K562 (cell line): ENCODE measurements around the gene PKD1. TPM values are rescaled to one million over a fixed set of nuclear protein-coding genes. Genes with fewer than 3 reads are reported as not detected.
A peak's percentile ranks its signal among the peaks of the same experiment; 100 is the strongest.

ENCODE experiments used
- BRF1 ChIP-seq: IDR thresholded peaks from 3 replicates; pipeline ENCODE4 v1.6.1; 2011; ENCODE audit warnings: borderline replicate concordance, mild to moderate bottlenecking; ENCODE audit not compliant: insufficient read length; ENCODE audit errors: extremely low read depth
- CBFA2T2 ChIP-seq: fragments of 450-650 bp; conservative IDR thresholded peaks from 2 replicates; pipeline ENCODE4 v1.6.1; 2017; ENCODE audit warnings: mild to moderate bottlenecking
- EWSR1 ChIP-seq: fragments of 450-650 bp; IDR thresholded peaks from 2 replicates; pipeline ENCODE4 v1.6.1; 2018; ENCODE audit warnings: borderline replicate concordance, mild to moderate bottlenecking, low read depth, moderate library complexity; ENCODE audit not compliant: partially characterized antibody
- HMG20A ChIP-seq: fragments of 450-650 bp; formaldehyde crosslinking; conservative IDR thresholded peaks from 2 replicates; pipeline ENCODE4 v1.4.0; 2020; ENCODE audit warnings: mild to moderate bottlenecking, mixed read lengths
- KLF10 ChIP-seq: fragments of 250-450 bp; sonication (Bioruptor Pico); IDR thresholded peaks from 2 replicates; pipeline ENCODE4 v1.6.1; 2021; ENCODE audit warnings: matching md5 sums
- NFE2L1 ChIP-seq: fragments of 450-650 bp; IDR thresholded peaks from 2 replicates; pipeline ENCODE4 v1.6.1; 2016; ENCODE audit warnings: missing genetic modification characterization, low read depth, mild to moderate bottlenecking, missing compliant biosample characterization, moderate library complexity, borderline replicate concordance
- SRF ChIP-seq, 2 experiments: fragments of 250-450, 450-650 bp in 1 of 2; sonication (Bioruptor Pico) in 1 of 2; sonication (generic) in 1 of 2; formaldehyde crosslinking; IDR thresholded peaks; 2 replicates each; pipeline versions ENCODE4 v1.5.0 to v1.5.1; 2020 to 2022; ENCODE audit warnings: mild to moderate bottlenecking in 1 of 2, missing genetic modification reagents in 1 of 2
- TBL1XR1 ChIP-seq, 2 experiments: IDR thresholded peaks; 2 replicates each; pipeline ENCODE4 v1.6.1; 2012; ENCODE audit warnings: improper control_type of control experiment in 2 of 2, low read length in 2 of 2, mild to moderate bottlenecking in 1 of 2
- ZNF253 ChIP-seq: fragments of 250-450 bp; sonication (Bioruptor Pico); conservative IDR thresholded peaks from 2 replicates; pipeline ENCODE4 v1.6.1; 2021; ENCODE audit warnings: mild to moderate bottlenecking
- ZNF584 ChIP-seq: fragments of 200-800 bp; sonication (Bioruptor generic); IDR thresholded peaks from 2 replicates; pipeline ENCODE4 v1.6.1; 2016; ENCODE audit warnings: low read depth, mild to moderate bottlenecking, missing genetic modification characterization, missing compliant biosample characterization
- ZNF780A ChIP-seq: fragments of 250-450 bp; sonication (Bioruptor Pico); IDR thresholded peaks from 2 replicates; pipeline ENCODE4 v1.5.0; 2021; ENCODE audit warnings: mild to moderate bottlenecking
- ZSCAN29 ChIP-seq: fragments of 450-650 bp; IDR thresholded peaks from 2 replicates; pipeline ENCODE4 v1.6.1; 2017
- polyA plus RNA-seq, 8 experiments: library from polyadenylated mRNA; depleted of rRNA in 4 of 8; stranded (reverse) in 5 of 8; unstranded in 3 of 8; fragments of >200 nt; fragmentation: Nextera tagmentation in 2 of 8; fragmentation: Illumina TruSeq in 1 of 8; extraction: Ambion mirVana in 2 of 8; extraction: Trizol in 1 of 8; gene quantifications; 2 replicates each; pipeline versions ENCODE4 v1.2.1 to v1.2.3, GENCODE V29; 2011 to 2014; ENCODE audit warnings: inconsistent platforms in 1 of 8, missing spikeins in 1 of 8
- total RNA-seq, 7 experiments: library from RNA; depleted of rRNA in 6 of 7; stranded (reverse); fragments of >200 nt in 6 of 7; fragmentation: Illumina TruSeq in 2 of 7; extraction: Trizol in 2 of 7; gene quantifications; 2 replicates each; pipeline versions ENCODE4 v1.2.1 to v1.2.3, GENCODE V29; 2011 to 2021; ENCODE audit warnings: low replicate concordance in 1 of 7
- TF ChIP-seq, protein P1 (sequence below): fragments of 250-450 bp; sonication (Bioruptor Pico); IDR thresholded peaks from 2 replicates; pipeline ENCODE4 v1.8.0; 2022; ENCODE audit warnings: moderate library complexity, mild to moderate bottlenecking, inconsistent platforms
- TF ChIP-seq, protein P2 (sequence below): fragments of 250-450 bp; sonication (Bioruptor Pico); IDR thresholded peaks from 2 replicates; pipeline ENCODE4 v1.4.0; 2020; ENCODE audit warnings: borderline replicate concordance
- TF ChIP-seq, protein P3 (sequence below): sonication (generic); formaldehyde crosslinking; IDR thresholded peaks from 2 replicates; pipeline ENCODE4 v1.8.1; 2023; ENCODE audit warnings: missing genetic modification reagents, mild to moderate bottlenecking, borderline replicate concordance

Gene PKD1
- total and polyA plus RNA-seq, 9 of the 15 experiments (the other 6 are each of a cell fraction or from before 2014, with no cell fraction given), result 0.23 to 93.5 (median 12.6) TPM

DNA sequence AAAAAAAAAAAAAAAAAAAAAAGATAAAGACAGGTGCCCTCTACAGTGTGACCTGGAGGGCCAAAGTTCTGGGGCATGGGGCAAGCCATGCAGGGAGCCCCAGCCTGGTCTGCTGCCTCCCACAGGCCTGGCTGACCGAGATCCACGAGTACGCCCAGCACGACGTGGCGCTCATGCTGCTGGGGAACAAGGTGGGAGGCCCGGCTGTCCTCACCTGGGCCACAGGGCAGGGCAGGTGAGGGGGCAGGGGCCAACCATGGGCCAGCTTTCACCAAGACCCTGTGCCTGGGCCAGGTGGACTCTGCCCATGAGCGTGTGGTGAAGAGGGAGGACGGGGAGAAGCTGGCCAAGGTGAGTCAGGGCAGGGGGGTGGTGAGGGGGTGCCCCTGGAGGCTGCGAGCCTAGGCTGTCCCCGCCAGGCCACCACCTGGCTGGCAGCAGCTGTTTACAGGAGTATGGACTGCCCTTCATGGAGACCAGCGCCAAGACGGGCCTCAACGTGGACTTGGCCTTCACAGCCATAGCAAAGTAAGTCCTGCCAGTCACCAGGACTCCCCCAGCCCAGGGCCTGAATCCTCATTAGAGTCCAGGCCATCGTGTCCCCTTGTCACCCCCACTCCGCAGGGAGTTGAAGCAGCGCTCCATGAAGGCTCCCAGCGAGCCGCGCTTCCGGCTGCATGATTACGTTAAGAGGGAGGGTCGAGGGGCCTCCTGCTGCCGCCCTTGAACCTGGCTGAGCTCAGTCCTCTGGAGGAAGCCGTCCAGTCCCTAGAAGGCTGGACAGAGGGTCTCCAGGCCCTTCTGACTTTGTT, 17.2 kb upstream of the PKD1 start (continued):
- TF ChIP-seq, protein P1, sequence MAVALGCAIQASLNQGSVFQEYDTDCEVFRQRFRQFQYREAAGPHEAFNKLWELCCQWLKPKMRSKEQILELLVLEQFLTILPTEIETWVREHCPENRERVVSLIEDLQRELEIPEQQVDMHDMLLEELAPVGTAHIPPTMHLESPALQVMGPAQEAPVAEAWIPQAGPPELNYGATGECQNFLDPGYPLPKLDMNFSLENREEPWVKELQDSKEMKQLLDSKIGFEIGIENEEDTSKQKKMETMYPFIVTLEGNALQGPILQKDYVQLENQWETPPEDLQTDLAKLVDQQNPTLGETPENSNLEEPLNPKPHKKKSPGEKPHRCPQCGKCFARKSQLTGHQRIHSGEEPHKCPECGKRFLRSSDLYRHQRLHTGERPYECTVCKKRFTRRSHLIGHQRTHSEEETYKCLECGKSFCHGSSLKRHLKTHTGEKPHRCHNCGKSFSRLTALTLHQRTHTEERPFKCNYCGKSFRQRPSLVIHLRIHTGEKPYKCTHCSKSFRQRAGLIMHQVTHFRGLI (CRISPR knock-in tag), result no peak
- TF ChIP-seq NFE2L1 (tag) (no peak), SRF (CRISPR knock-in tag; IDR thresholded peaks at IDR 0.05) (no peak), ZNF253 (no peak), ZNF584 (CRISPR knock-in tag) (peak; percentile 37; the same call in 1 of the 2 replicates), ZSCAN29 (no peak), EWSR1 (no peak), TBL1XR1 (IDR thresholded peaks at IDR 0.05; ENCODE audit: low read length in 2 of 2) (no peak), HMG20A (CRISPR knock-in tag) (no peak), BRF1 (no peak), KLF10 (CRISPR knock-in tag) (no peak; the same call in 1 of the 2 replicates), ZNF780A (CRISPR knock-in tag) (no peak), CBFA2T2 (no peak)
- TF ChIP-seq, protein P2, sequence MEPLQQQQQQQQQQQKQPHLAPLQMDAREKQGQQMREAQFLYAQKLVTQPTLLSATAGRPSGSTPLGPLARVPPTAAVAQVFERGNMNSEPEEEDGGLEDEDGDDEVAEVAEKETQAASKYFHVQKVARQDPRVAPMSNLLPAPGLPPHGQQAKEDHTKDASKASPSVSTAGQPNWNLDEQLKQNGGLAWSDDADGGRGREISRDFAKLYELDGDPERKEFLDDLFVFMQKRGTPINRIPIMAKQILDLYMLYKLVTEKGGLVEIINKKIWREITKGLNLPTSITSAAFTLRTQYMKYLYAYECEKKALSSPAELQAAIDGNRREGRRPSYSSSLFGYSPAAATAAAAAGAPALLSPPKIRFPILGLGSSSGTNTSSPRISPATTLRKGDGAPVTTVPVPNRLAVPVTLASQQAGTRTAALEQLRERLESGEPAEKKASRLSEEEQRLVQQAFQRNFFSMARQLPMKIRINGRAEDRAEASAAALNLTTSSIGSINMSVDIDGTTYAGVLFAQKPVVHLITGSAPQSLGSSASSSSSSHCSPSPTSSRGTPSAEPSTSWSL, result no peak
- TF ChIP-seq, protein P3, sequence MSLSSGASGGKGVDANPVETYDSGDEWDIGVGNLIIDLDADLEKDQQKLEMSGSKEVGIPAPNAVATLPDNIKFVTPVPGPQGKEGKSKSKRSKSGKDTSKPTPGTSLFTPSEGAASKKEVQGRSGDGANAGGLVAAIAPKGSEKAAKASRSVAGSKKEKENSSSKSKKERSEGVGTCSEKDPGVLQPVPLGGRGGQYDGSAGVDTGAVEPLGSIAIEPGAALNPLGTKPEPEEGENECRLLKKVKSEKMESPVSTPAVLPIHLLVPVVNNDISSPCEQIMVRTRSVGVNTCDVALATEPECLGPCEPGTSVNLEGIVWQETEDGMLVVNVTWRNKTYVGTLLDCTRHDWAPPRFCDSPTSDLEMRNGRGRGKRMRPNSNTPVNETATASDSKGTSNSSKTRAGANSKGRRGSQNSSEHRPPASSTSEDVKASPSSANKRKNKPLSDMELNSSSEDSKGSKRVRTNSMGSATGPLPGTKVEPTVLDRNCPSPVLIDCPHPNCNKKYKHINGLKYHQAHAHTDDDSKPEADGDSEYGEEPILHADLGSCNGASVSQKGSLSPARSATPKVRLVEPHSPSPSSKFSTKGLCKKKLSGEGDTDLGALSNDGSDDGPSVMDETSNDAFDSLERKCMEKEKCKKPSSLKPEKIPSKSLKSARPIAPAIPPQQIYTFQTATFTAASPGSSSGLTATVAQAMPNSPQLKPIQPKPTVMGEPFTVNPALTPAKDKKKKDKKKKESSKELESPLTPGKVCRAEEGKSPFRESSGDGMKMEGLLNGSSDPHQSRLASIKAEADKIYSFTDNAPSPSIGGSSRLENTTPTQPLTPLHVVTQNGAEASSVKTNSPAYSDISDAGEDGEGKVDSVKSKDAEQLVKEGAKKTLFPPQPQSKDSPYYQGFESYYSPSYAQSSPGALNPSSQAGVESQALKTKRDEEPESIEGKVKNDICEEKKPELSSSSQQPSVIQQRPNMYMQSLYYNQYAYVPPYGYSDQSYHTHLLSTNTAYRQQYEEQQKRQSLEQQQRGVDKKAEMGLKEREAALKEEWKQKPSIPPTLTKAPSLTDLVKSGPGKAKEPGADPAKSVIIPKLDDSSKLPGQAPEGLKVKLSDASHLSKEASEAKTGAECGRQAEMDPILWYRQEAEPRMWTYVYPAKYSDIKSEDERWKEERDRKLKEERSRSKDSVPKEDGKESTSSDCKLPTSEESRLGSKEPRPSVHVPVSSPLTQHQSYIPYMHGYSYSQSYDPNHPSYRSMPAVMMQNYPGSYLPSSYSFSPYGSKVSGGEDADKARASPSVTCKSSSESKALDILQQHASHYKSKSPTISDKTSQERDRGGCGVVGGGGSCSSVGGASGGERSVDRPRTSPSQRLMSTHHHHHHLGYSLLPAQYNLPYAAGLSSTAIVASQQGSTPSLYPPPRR (CRISPR knock-in tag), result no peak
